Raji (cell line): ENCODE measurements around the gene DNER.

ENCODE experiments used
- POLR2A ChIP-seq: IDR thresholded peaks from 2 replicates; pipeline ENCODE4 v1.6.1; 2011; ENCODE audit warnings: low read depth, low read length, control low read depth; ENCODE audit not compliant: insufficient read depth

DNER gene

GRCh38 chr2:229719926-229720647, 5.7 kb upstream of the DNER start:
- TF ChIP-seq POLR2A: no peak

DNA sequence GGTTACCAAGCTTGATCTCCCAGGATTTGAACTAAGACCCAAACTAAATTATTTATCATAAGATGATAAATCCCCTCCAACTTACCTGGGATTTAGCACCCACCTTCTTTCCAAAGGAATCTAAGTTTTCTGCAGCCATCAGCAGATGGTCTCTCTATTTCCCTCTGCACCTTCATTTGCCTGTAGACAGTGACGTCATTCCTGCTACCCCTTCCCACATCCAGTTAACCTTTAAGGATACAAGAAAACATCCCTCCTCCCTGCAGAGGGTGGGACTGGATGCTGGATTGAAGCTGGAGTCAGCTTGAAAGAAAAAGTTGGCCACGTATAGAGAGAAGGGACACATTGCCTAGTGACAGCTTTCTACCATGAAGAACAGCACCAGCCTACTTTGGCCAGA, 3.7 kb upstream of the DNER start:
- no peak for TF ChIP-seq POLR2A

- TF ChIP-seq POLR2A: no peak
Observed at GRCh38 chr2:229715895-229716507, 1.6 kb upstream of the DNER start.

DNA sequence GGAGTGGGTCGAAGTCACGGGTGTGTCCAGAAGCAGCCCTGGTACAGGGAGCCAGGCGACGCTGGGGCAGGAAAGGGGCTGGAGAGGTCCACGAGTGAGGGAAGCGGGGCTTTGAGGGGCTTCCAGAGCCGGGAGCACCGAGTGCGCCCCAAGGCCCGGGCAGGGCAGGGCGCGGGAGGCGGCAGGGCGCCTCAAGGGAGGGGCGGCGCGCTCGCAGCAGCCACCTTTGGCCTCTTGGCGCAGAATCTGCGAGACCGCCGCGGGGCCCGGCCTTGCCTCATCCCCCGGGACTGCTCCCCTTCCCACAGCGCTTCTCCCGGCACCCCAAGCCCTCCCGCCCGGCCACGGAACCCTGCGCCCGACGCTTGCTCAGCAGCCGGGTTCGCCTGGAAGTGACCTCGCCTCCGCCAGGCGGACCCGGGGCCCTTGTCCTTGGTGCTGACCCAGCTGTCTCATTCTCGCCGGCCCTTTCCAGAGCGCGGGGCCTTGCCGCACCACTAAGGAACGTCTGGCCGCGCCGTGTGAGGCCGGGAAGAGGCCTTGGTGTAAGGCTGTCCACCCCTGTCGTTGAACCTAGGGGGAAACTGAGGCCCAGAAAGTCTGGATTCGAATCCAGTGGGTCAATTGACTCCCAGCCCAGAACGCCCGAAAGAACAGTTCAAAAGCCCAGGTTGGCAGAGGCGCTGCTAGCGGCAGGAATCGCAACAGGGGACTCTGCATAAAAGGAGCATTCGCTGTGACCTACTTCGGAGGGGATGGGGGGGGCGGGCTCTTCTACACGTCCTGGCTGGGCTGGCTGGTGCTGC, 584 bp upstream of the DNER start:
- no peak for TF ChIP-seq POLR2A

- no peak for TF ChIP-seq POLR2A
Observed at GRCh38 chr2:229713371-229714079, 830 bp downstream of the DNER start.

- no peak for TF ChIP-seq POLR2A
Observed at GRCh38 chr2:229712136-229712535, 2.2 kb downstream of the DNER start.

DNA sequence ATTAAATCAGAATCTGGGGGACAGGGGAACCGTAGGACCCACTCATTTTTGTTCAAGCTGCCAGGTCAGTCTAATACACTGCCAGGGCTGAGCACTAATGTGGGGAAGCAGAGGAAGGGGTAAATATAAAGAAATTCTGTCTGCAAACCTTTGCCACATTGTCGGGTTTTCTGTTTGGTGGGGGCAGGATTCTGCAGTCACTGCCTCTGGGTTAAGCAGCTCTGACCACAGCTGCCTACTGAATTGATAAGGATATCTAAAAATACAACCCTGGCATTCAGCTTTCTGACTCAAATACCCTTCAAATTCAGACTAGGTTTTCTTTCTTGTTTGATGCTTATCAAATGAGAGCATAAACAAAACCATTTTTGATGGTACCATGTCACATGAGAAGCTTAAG, 6.0 kb downstream of the DNER start:
- no peak for TF ChIP-seq POLR2A

GRCh38 chr2:229703909-229704630, 10.3 kb downstream of the DNER start:
- no peak for TF ChIP-seq POLR2A

DNA sequence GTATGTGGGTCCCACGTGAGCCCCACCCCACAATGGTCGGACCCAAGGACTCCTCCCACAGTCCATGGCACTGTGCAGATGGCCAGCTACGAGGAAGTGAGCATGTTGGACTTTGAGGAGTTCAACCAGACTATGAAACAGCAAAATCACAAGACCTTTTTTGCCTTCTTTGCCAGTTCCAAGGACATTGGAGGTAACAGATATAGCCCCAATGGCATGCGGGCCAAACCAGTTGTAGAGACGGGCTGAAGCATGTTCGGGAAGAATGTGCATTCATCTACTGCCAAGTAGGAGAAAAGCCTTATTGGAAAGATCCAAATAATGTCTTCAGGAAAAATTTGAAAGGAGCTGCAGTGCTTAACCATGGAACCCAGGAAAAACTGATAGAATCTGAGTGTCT, 12.6 kb downstream of the DNER start:
- TF ChIP-seq POLR2A: no peak

DNA sequence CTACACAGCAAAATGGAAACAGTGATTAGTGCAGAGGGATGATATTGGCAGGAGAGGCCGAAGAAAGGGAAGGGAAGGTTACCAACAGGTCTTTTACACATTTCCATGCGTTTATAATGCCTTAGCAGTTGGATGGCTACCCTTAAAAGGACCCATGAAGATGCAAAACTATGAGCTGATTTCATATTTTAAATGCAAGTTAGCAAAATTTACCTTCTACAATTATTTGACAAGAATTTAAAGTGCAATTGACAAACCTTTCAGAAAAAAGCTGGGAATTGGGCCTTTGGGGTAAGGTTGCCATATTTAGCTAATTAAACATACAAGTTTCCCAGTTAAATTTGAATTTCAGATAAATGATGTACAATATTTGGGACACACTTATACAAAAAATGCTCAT, 13.3 kb downstream of the DNER start:
- no peak for TF ChIP-seq POLR2A

GRCh38 chr2:229695961-229696360, 18.4 kb downstream of the DNER start:
- no peak for TF ChIP-seq POLR2A

GRCh38 chr2:229691631-229692030, 22.7 kb downstream of the DNER start:
- no peak for TF ChIP-seq POLR2A

- no peak for TF ChIP-seq POLR2A
Observed at GRCh38 chr2:229689307-229689839, 25.0 kb downstream of the DNER start.

DNA sequence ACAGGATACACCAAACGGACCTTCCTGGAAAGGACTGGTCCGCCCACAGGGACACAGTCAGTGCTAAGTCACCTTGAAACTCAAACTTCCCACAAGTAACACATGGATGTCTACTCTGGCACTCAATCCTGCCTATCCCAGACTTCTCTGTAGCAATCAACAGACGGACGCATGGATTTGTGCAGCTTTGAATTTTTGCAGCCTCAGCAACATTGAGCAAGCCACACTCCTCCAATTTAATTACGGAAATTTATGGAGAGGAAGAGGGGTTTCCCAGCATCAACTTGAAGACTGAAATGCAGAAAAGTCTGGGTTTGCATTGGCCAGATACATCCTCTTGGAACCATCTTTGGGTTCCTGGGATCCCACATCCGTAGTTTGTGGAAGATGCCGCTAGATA, 26.2 kb downstream of the DNER start:
- TF ChIP-seq POLR2A: no peak
